Measurements from ENCODE around the gene HDAC4.

Gene HDAC4

GRCh38 chr2:239200646-239201530, 199.9 kb downstream of the HDAC4 start:
- DNase-seq (ENCODE audit: low read depth) = no peak

- DNase-seq (ENCODE audit: low read depth) = no peak
These were observed 201.6 kb downstream of the HDAC4 start for GRCh38 chr2:239199041-239199768.

- no peak for DNase-seq (ENCODE audit: low read depth)
These were observed 202.6 kb downstream of the HDAC4 start for GRCh38 chr2:239198221-239198620.

DNA sequence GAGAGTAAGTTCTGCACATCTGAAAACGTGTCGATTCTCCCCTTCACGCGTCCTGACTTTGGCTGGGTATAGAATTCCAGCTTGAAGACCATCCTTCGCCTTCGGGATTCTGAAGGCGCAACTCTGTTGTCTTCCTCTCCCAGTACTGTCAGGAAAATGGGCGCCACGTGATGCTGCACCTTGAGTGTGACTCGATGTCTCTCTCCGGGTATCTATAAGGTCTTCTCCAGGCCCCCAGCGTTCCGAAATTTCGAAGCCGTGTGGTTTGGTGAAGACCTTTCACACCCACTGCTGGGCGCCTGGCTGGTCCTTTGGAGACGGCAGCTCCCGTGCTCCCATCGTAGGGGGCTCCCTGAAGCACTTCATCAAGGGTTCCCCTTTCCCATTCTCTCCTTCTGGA, 203.7 kb downstream of the HDAC4 start:
- DNase-seq (ENCODE audit: low read depth) = no peak

- no peak for DNase-seq (ENCODE audit: low read depth)
These were observed 204.3 kb downstream of the HDAC4 start for GRCh38 chr2:239196474-239197021.

- DNase-seq (ENCODE audit: low read depth) = no peak
These were observed 204.8 kb downstream of the HDAC4 start for GRCh38 chr2:239195992-239196391.

GRCh38 chr2:239195318-239195871, 205.4 kb downstream of the HDAC4 start:
- no peak for DNase-seq (ENCODE audit: low read depth)

GRCh38 chr2:239194731-239195317, 206.0 kb downstream of the HDAC4 start:
- no peak for DNase-seq (ENCODE audit: low read depth)

- peak; percentile 18 for DNase-seq (ENCODE audit: low read depth)
These were observed 206.7 kb downstream of the HDAC4 start for GRCh38 chr2:239193925-239194677.

GRCh38 chr2:239193401-239193811, 207.4 kb downstream of the HDAC4 start:
- DNase-seq (ENCODE audit: low read depth) = no peak

GRCh38 chr2:239192975-239193374, 207.8 kb downstream of the HDAC4 start:
- no peak for DNase-seq (ENCODE audit: low read depth)

DNA sequence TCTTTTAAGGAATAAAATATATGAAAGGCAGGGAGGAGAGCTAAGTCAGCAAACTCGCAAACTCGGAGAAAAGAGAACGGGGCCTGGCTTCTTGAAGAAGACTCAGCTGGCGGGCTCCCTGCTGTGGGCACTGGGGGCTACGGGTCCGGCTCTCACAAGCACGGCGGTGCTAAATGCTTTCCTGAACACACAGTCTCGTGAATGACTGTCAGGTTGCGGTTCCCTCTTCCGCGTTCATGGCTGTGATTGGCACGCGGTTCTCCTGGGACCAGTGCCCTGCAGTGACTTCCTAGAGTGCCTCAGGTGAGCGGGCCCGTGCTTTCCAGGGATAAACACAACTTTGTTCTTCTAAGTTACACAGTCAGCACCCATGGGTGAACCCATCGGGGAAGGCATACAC, 208.4 kb downstream of the HDAC4 start:
- no peak for DNase-seq (ENCODE audit: low read depth)

- no peak for DNase-seq (ENCODE audit: low read depth)
These were observed 209.6 kb downstream of the HDAC4 start for GRCh38 chr2:239190921-239191885.

- DNase-seq (ENCODE audit: low read depth) = no peak
These were observed 210.5 kb downstream of the HDAC4 start for GRCh38 chr2:239190361-239190760.

DNA sequence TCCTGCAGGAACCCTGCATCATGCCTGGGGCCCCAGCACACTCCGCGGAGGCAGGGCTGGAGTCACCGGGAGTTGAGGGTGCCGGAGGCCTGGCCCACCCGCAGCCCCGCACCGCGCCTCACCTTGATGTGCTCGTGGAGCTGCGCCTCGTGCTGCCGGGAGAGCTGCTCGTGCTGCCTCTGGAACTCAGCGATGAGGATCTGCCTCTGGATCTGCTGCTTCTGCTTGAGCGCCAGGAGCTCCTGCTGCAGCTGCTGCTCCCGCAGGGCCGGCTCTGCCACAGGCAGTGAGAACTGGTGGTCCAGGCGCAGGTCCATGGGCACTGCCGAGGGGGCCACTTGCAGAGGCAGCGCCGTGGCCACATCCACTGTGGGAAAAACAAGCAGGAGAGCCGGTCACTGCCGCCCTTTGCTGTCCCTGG, 211.1 kb downstream of the HDAC4 start:
- no peak for DNase-seq (ENCODE audit: low read depth)

DNA sequence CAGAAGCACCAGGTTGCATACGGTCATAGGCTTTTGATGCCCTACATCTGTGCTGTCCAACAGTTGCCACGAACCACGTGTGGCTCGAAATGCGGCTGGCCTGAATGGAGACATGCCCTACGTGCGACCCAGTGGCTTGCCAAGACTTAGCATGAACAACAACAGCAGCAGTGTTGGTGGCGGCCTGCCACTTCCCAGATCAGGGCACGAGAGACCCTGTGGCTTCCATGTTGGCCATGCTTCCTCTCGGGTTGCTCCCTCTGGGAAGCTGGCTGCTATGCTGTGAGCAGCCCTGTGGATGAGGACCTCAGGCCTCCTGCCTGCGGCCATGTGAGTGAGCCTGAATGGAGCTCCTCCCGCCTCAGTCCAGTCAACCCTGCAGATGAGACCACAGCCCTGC, 212.3 kb downstream of the HDAC4 start:
- DNase-seq (ENCODE audit: low read depth) = no peak

DNA sequence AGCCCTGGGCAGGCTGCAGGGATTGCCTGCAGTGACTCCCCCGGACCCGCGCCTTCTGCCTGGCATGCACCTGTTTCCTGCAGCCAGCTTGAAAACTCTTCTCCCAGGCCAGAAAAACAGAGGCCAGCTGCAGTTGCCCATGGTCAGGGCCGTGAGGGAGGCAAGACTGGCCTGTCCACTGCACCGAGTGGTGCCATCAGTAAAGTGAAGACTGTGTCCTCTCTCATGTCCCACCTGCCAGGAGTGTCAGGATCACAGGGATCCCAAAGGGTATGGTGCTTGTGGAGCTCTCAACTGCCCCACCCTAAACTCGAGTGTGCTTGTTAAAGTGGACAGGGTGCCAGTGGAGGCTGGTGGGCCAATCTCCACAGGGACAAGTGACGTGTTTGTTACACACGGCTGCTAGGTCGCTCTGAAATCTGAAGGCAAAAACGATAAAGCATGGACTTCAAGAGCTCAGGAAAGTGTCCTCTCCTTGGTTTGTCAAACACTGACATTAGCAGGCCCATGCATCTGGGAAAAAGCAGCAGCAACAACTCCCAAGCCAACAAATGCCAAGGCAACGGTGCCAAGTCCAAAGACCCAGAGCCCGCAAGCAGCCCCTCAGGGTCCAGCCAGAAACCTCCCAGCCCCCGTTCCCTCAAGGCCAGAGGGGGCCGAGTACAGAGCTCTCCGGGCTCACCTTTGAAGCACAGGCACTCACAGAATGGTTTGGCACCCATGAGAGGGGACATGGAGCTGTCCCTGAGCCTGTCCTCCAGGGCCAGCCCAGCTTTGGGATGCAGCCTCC, 213.2 kb downstream of the HDAC4 start:
- no peak for DNase-seq (ENCODE audit: low read depth)

DNA sequence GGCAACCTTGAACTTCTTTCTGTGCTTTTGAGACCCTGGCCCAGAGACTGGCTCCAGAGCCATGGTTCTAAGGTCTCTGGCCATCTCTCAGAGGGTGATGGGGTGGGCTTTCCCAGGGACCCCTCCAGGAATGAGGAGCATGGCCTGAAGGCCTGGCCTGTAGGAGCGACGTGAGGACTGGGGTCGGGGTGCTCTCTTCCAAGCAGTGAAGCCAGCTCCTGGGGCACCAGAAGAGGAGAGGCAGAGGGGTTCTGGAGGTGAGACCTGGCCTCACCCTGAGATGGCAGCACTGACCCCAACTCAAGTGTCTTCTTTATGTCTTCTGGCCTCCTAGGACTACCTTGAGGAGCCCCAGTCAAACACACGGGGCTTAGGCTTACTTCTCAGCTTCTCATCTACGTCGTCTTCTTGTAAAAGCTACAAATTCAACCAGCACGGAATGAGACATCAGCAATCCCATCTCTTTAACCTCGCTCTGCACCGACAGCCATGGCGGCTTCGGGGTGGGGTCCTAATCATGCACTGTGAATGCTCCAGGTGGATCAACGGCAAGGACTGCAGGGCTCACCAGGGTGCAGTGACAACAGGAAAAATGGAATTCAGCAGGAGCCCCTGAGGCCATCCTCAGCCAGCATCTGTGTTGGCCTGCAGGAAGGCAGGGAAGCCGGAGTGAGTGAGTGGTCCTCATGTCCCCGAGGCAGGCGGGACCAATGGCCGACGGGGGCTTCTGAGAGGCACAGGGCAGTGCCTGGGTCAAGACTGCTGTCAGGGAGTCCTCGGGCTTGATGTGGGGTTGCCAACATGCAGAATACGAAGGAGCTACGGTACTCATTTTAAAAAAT, 214.1 kb downstream of the HDAC4 start:
- DNase-seq (ENCODE audit: low read depth) = no peak

Data from amniotic epithelial cell (primary cell).